Activated B cell treated with CpG ODN at 0.5 μM for 24 hours (primary cell): ENCODE data around the gene MARCHF9. TPM values are rescaled to one million over a fixed set of nuclear protein-coding genes. Genes with fewer than 3 reads are reported as not detected.

Experiments
- ATAC-seq: fragments of 200-7000 bp; cut with Tn5 transposase; one replicate; pipeline ENCODE4 v1.10.0; 2021; ENCODE audit warnings: low read depth, mild to moderate bottlenecking, moderate library complexity
- CTCF ChIA-PET: fragments of 350-600 bp; sonication (Branson Sonifier 250); formaldehyde crosslinking; loops from one replicate; lab custom pipeline; 2021; ENCODE audit warnings: antibody characterized with exemption; lab: Charles Lee
- POLR2A ChIA-PET: fragments of 350-600 bp; sonication (Branson Sonifier 250); formaldehyde crosslinking; loops from one replicate; lab custom pipeline; 2021; ENCODE audit warnings: antibody characterized with exemption; lab: Charles Lee
- DNase-seq: peaks from one replicate; pipeline ENCODE4 v3.0.0; 2022
- H3K27ac Mint-ChIP-seq: one replicate; pipeline ENCODE4 v1.8.0; 2020; ENCODE audit warnings: mixed read lengths
- H3K27me3 Mint-ChIP-seq: one replicate; pipeline ENCODE4 v1.8.0; 2021; ENCODE audit warnings: mixed read lengths
- H3K36me3 Mint-ChIP-seq: one replicate; pipeline ENCODE4 v1.8.0; 2021; ENCODE audit warnings: low read depth, mixed read lengths
- H3K4me1 Mint-ChIP-seq: one replicate; pipeline ENCODE4 v1.8.0; 2021; ENCODE audit warnings: mixed read lengths
- H3K4me3 Mint-ChIP-seq: one replicate; pipeline ENCODE4 v1.8.0; 2020; ENCODE audit warnings: mild to moderate bottlenecking, mixed read lengths
- H3K9me3 Mint-ChIP-seq: one replicate; pipeline ENCODE4 v1.8.0; 2020; ENCODE audit warnings: mixed read lengths
- CTCF ChIP-seq: fragments of 200-600 bp; IDR thresholded peaks from one replicate; pipeline ENCODE4 v1.8.0; 2022; ENCODE audit warnings: antibody characterized with exemption, mild to moderate bottlenecking
- intact Hi-C: fragments of 100-400 bp; cut with micrococcal nuclease; formaldehyde crosslinking; loops from one replicate; pipeline ENCODE4 v1.15.1; 2024
- total RNA-seq: library from RNA; stranded (reverse); gene quantifications from 2 replicates; pipeline ENCODE4 v1.2.3, GENCODE V29; 2022

The MARCHF9 gene
- total RNA-seq, 1 donor from 2014 or later, result 58.2 TPM

GRCh38 chr12:57760347-57760982 is 5.6 kb downstream of the MARCHF9 start:
- no peak overlapping the region for H3K4me3 Mint-ChIP-seq
- H3K27me3 Mint-ChIP-seq, result peaks cover 4% of the 10 kb centered on the region
- no peak for TF ChIP-seq CTCF
- H3K27ac Mint-ChIP-seq, result no peak overlapping the region
- DNase-seq (no peak), ATAC-seq (no peak)
- intact Hi-C loops, result no loop called here
- POLR2A ChIA-PET, result interaction anchor here (1.4 kb wide), 1 partner anchor 12 kb away, joined by 4 read pairs; the partner anchor contains the start of genes EEF1AKMT3 and METTL1
- CTCF ChIA-PET, result interaction anchor here (0.6 to 2.6 kb wide), 3 partner anchors 19 to 282 kb away, joined by 3 to 8 read pairs (median 3); no protein-coding TSS in a partner anchor
- no peaks in the 10 kb centered on the region for H3K9me3 Mint-ChIP-seq
- H3K4me1 Mint-ChIP-seq, result peaks cover 45% of the 10 kb centered on the region
- peaks cover 41% of the 10 kb centered on the region for H3K36me3 Mint-ChIP-seq

- Mint-ChIP-seq H3K4me1 (peaks cover 48% of the 10 kb centered on the region), H3K9me3 (no peaks in the 10 kb centered on the region), H3K27me3 (peaks cover 8% of the 10 kb centered on the region), H3K27ac (no peak overlapping the region), H3K36me3 (peaks cover 37% of the 10 kb centered on the region), H3K4me3 (no peak overlapping the region)
- no peak for TF ChIP-seq CTCF
- DNase-seq (no peak), ATAC-seq (no peak)
- CTCF ChIA-PET, result interaction anchor here (1.1 to 1.4 kb wide), 2 partner anchors 20 kb away, joined by 3 read pairs; no protein-coding TSS in a partner anchor
- intact Hi-C loops, result no loop called here
- POLR2A ChIA-PET, result no interaction called here
These were observed 6.6 kb downstream of the MARCHF9 start for GRCh38 chr12:57761391-57761998.

GRCh38 chr12:57762463-57762862 is 7.6 kb downstream of the MARCHF9 start:
- H3K27me3 Mint-ChIP-seq, result peaks cover 13% of the 10 kb centered on the region
- intact Hi-C loops, result no loop called here
- POLR2A ChIA-PET, result interaction anchor here (1.3 kb wide), 1 partner anchor 10 kb away, joined by 4 read pairs; the partner anchor contains the start of genes EEF1AKMT3 and METTL1
- peaks cover 47% of the 10 kb centered on the region for H3K4me1 Mint-ChIP-seq
- H3K4me3 Mint-ChIP-seq, result no peak overlapping the region
- H3K27ac Mint-ChIP-seq, result no peak overlapping the region
- ATAC-seq (no peak), DNase-seq (no peak)
- peaks cover 32% of the 10 kb centered on the region for H3K36me3 Mint-ChIP-seq
- no peak for TF ChIP-seq CTCF
- CTCF ChIA-PET, result interaction anchor here (1.1 to 1.4 kb wide), 2 partner anchors 19 to 21 kb away, joined by 3 read pairs; no protein-coding TSS in a partner anchor
- H3K9me3 Mint-ChIP-seq, result no peaks in the 10 kb centered on the region

GRCh38 chr12:57763881-57764661 is 9.2 kb downstream of the MARCHF9 start:
- POLR2A ChIA-PET, result interaction anchor here (0.7 to 6.7 kb wide), 3 partner anchors 8 to 171 kb away, joined by 3 to 34 read pairs (median 4); partner anchors contain the start of genes CDK4 and MARCHF9
- H3K4me3 Mint-ChIP-seq, result peak overlapping the region; percentile 44

More at GRCh38 chr12:57763881-57764661, 9.2 kb downstream of the MARCHF9 start:
- intact Hi-C loops, result loop anchor here (2.0 kb wide), 1 partner anchor 19 kb away; the partner anchor contains the start of gene TSFM
- no peaks in the 10 kb centered on the region for H3K9me3 Mint-ChIP-seq
- peaks cover 29% of the 10 kb centered on the region for H3K36me3 Mint-ChIP-seq
- CTCF ChIA-PET, result interaction anchor here (1.3 to 4.7 kb wide), 2 partner anchors 7 to 141 kb away, joined by 7 to 20 read pairs; no protein-coding TSS in a partner anchor
- peaks cover 40% of the 10 kb centered on the region for H3K4me1 Mint-ChIP-seq
- H3K27me3 Mint-ChIP-seq, result peaks cover 13% of the 10 kb centered on the region
- TF ChIP-seq CTCF, result no peak
- H3K27ac Mint-ChIP-seq, result peak overlapping the region; percentile 12
- no peak for DNase-seq
- ATAC-seq, result no peak
